Uterus (tissue), 4 donors: ENCODE data around the gene SENP3. TPM values are rescaled to one million over a fixed set of nuclear protein-coding genes. Genes with fewer than 3 reads are reported as not detected.

Experiments
- DNase-seq, 2 donors: peaks; one replicate each; pipeline ENCODE4 v3.0.0-alpha.2; 2019 to 2020
- H3K27ac ChIP-seq, 2 donors: fragments of 200-600 bp; sonication (generic); 1 replicate in 1 of 2; 2 replicates in 1 of 2; pipeline ENCODE4 v1.5.1; 2016 to 2018
- H3K27me3 ChIP-seq, 2 donors: fragments of 200-600 bp; sonication (generic); one replicate each; pipeline ENCODE4 v1.5.1; 2018 to 2019; ENCODE audit warnings: control low read depth in 1 of 2
- H3K36me3 ChIP-seq, 2 donors: fragments of 200-600 bp; sonication (generic); one replicate each; pipeline ENCODE4 v1.5.1; 2019; ENCODE audit warnings: control low read depth in 1 of 2
- H3K4me1 ChIP-seq, 2 donors: fragments of 200-600 bp; sonication (generic); one replicate each; pipeline ENCODE4 v1.5.1; 2018 to 2019; ENCODE audit warnings: control low read depth in 1 of 2
- H3K4me3 ChIP-seq, 2 donors: fragments of 200-600 bp; sonication (generic); 1 replicate in 1 of 2; 2 replicates in 1 of 2; pipeline ENCODE4 v1.5.1; 2018 to 2019; ENCODE audit warnings: mild to moderate bottlenecking in 1 of 2
- H3K9me3 ChIP-seq, 2 donors: fragments of 200-600 bp; sonication (generic); one replicate each; pipeline ENCODE4 v1.5.1; 2019; ENCODE audit warnings: control low read depth in 1 of 2
- POLR2A ChIP-seq, 2 donors: fragments of 450-650 bp; IDR thresholded peaks; one replicate each; pipeline ENCODE4 v1.6.1; 2016; ENCODE audit warnings: antibody characterized with exemption in 2 of 2, mild to moderate bottlenecking in 1 of 2, moderate library complexity in 1 of 2
- intact Hi-C: fragments of 100-400 bp; cut with DNase I; formaldehyde crosslinking; loops from one replicate; pipeline ENCODE4 v1.15.1; 2023; ENCODE audit warnings: low total_unique reads
- small RNA-seq: library from RNA; depleted of rRNA; stranded (forward); fragments of <200 nt; gene quantifications from one replicate; pipeline ENCODE3, GENCODE V24; 2016
- total RNA-seq, 4 donors: library from RNA; depleted of rRNA in 3 of 4; stranded (reverse); fragments of >200 nt in 3 of 4; gene quantifications; one replicate each; pipeline versions ENCODE4 v1.1.0 to v1.2.4, GENCODE V29; 2014 to 2023
- TF ChIP-seq, protein P1 (sequence below), 4 experiments: fragments of 200-600 bp in 2 of 4; fragments of 450-650 bp in 2 of 4; sonication (generic) in 2 of 4; IDR thresholded peaks; one replicate each; pipeline ENCODE4 v1.5.1; 2016 to 2019; ENCODE audit warnings: antibody characterized with exemption in 4 of 4, mild to moderate bottlenecking in 2 of 4, moderate library complexity in 1 of 4
- donor health status: DM: yes; HTN: yes; CAD: no.

SENP3 gene
- total RNA-seq, 4 donors from 2014 or later, result 45.9 to 106 (median 59.5) TPM

- DNase-seq, result peak; percentile 99 to 100
- H3K4me1 ChIP-seq, result peaks cover 0 to 16% of the 10 kb centered on the region in 2 donors
- TF ChIP-seq, protein P1, sequence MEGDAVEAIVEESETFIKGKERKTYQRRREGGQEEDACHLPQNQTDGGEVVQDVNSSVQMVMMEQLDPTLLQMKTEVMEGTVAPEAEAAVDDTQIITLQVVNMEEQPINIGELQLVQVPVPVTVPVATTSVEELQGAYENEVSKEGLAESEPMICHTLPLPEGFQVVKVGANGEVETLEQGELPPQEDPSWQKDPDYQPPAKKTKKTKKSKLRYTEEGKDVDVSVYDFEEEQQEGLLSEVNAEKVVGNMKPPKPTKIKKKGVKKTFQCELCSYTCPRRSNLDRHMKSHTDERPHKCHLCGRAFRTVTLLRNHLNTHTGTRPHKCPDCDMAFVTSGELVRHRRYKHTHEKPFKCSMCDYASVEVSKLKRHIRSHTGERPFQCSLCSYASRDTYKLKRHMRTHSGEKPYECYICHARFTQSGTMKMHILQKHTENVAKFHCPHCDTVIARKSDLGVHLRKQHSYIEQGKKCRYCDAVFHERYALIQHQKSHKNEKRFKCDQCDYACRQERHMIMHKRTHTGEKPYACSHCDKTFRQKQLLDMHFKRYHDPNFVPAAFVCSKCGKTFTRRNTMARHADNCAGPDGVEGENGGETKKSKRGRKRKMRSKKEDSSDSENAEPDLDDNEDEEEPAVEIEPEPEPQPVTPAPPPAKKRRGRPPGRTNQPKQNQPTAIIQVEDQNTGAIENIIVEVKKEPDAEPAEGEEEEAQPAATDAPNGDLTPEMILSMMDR (IDR thresholded peaks at IDR 0.05), result peak; percentile 52 to 76 (median 72)
- peak; percentile 89 to 95 for TF ChIP-seq POLR2A (IDR thresholded peaks at IDR 0.05)
- H3K9me3 ChIP-seq, result no peaks in the 10 kb centered on the region
- peak within 1 kb of the TSS; percentile 92 to 94 for H3K27ac ChIP-seq
- H3K36me3 ChIP-seq, result no peaks in the 10 kb centered on the region
- intact Hi-C loops, result no loop called here
- no peaks in the 10 kb centered on the region for H3K27me3 ChIP-seq
- peak within 1 kb of the TSS; percentile 59 to 68 for H3K4me3 ChIP-seq
Measured at GRCh38 chr17:7614425-7615264, 52.9 kb downstream of the SENP3 start, which contains the start of gene FXR2. FXR2 (minus strand) TSS chr17:7614897; CDS start chr17:7614532, 365 bp downstream.

- peak overlapping the region; percentile 79 to 87 for H3K27ac ChIP-seq
- H3K27me3 ChIP-seq, result no peaks in the 10 kb centered on the region
- H3K36me3 ChIP-seq, result no peaks in the 10 kb centered on the region
- peaks cover 0 to 13% of the 10 kb centered on the region in 2 donors for H3K4me1 ChIP-seq
- H3K9me3 ChIP-seq, result no peaks in the 10 kb centered on the region
- TF ChIP-seq POLR2A (IDR thresholded peaks at IDR 0.05), result no peak
- TF ChIP-seq, protein P1 (IDR thresholded peaks at IDR 0.05), result no peak
- peak overlapping the region; percentile 29 to 30 for H3K4me3 ChIP-seq
- intact Hi-C loops, result no loop called here
- no peak for DNase-seq
Measured at GRCh38 chr17:7615265-7615747, 53.6 kb downstream of the SENP3 start.

GRCh38 chr17:7618608-7619007 is 56.9 kb downstream of the SENP3 start:
- TF ChIP-seq, protein P1 (IDR thresholded peaks at IDR 0.05), result no peak
- TF ChIP-seq POLR2A (IDR thresholded peaks at IDR 0.05), result no peak
- Histone ChIP-seq H3K27me3 (no peaks in the 10 kb centered on the region), H3K36me3 (no peaks in the 10 kb centered on the region), H3K4me1 (peaks cover 0 to 1% of the 10 kb centered on the region in 2 donors), H3K9me3 (no peaks in the 10 kb centered on the region), H3K4me3 (no peak overlapping the region), H3K27ac (no peak overlapping the region)
- DNase-seq, result no peak
- intact Hi-C loops, result no loop called here

- TF ChIP-seq, protein P1 (IDR thresholded peaks at IDR 0.05), result no peak
- TF ChIP-seq POLR2A (IDR thresholded peaks at IDR 0.05), result no peak
- DNase-seq, result no peak
- intact Hi-C loops, result no loop called here
- Histone ChIP-seq H3K9me3 (no peaks in the 10 kb centered on the region), H3K4me3 (no peak overlapping the region), H3K36me3 (no peaks in the 10 kb centered on the region), H3K4me1 (no peaks in the 10 kb centered on the region), H3K27ac (no peak overlapping the region), H3K27me3 (no peaks in the 10 kb centered on the region)
Measured at GRCh38 chr17:7620835-7621234, 59.1 kb downstream of the SENP3 start.

Small RNA genes within 50 kb of the gene (small RNA-seq; reads per million reads assigned to genes)
- gene CD68, result not detected
- gene RF00019, result not detected
- not detected for gene SNORA48
- not detected for gene SNORD10

Other genes starting within 250 kb of the SENP3 start
- gene GPS2, start 246.6 kb upstream of the SENP3 start, total RNA-seq, result 10 to 100 TPM; 34.0 to 68.3 (median 43.9) TPM
- 10 to 100 TPM; 12.4 to 64.7 (median 34.1) TPM for gene NEURL4, start 232.6 kb upstream of the SENP3 start, total RNA-seq
- 10 to 100 TPM in 1 of 4 donors, 1 to 10 TPM in 2, under 1 TPM in 1; 0.29 to 11.2 (median 1.7) TPM for gene ACAP1, start 225.4 kb upstream of the SENP3 start, total RNA-seq
- 10 to 100 TPM in 1 of 4 donors, 1 to 10 TPM in 3; 2.6 to 14.7 (median 7.2) TPM for gene KCTD11, start 209.8 kb upstream of the SENP3 start, total RNA-seq
- not detected for gene TMEM95, start 206.8 kb upstream of the SENP3 start, total RNA-seq
- 1 to 10 TPM in 3 of 4 donors, under 1 TPM in 1; 0.26 to 9.2 (median 1.8) TPM for gene TNK1, start 180.8 kb upstream of the SENP3 start, total RNA-seq
- gene PLSCR3, start 167.4 kb upstream of the SENP3 start, total RNA-seq, result 10 to 100 TPM in 3 of 4 donors, under 1 TPM in 1; 0.77 to 42.6 (median 17.6) TPM
- gene TMEM256, start 157.8 kb upstream of the SENP3 start, total RNA-seq, result 100 to 1,000 TPM in 3 of 4 donors, 10 to 100 TPM in 1; 26.0 to 131 (median 115) TPM
- gene NLGN2, start 154.1 kb upstream of the SENP3 start, total RNA-seq, result 10 to 100 TPM; 14.2 to 81.9 (median 19.7) TPM
- gene SPEM1, start 141.6 kb upstream of the SENP3 start, total RNA-seq, result not detected
- gene SPEM2, start 136.3 kb upstream of the SENP3 start, total RNA-seq, result not detected
- gene SPEM3, start 133.1 kb upstream of the SENP3 start, total RNA-seq, result not detected
- gene TMEM102, start 126.5 kb upstream of the SENP3 start, total RNA-seq, result 1 to 10 TPM in 2 of 4 donors, under 1 TPM in 1, not detected in 1; 0.29 to 2.8 (median 2.0) TPM
- 10 to 100 TPM in 1 of 4 donors, 1 to 10 TPM in 2, not detected in 1; 2.8 to 17.9 (median 6.2) TPM for gene FGF11, start 122.4 kb upstream of the SENP3 start, total RNA-seq
- gene CHRNB1, start 116.9 kb upstream of the SENP3 start, total RNA-seq, result 10 to 100 TPM in 2 of 4 donors, 1 to 10 TPM in 2; 3.2 to 16.9 (median 10.9) TPM
- 100 to 1,000 TPM in 1 of 4 donors, 10 to 100 TPM in 3; 22.7 to 116 (median 39.2) TPM for gene ZBTB4, start 82.3 kb upstream of the SENP3 start, total RNA-seq
- gene SLC35G6, start 80.5 kb upstream of the SENP3 start, total RNA-seq, result not detected
- 100 to 1,000 TPM in 2 of 4 donors, 10 to 100 TPM in 2; 19.7 to 167 (median 77.6) TPM for gene POLR2A, start 77.6 kb upstream of the SENP3 start, total RNA-seq
- gene TNFSF12, start 12.9 kb upstream of the SENP3 start, total RNA-seq, result 10 to 100 TPM; 15.3 to 63.1 (median 33.7) TPM
- 10 to 100 TPM in 3 of 4 donors, 1 to 10 TPM in 1; 6.8 to 56.9 (median 25.8) TPM for gene TNFSF13, start 3.2 kb upstream of the SENP3 start, total RNA-seq
- 10 to 100 TPM in 1 of 4 donors, 1 to 10 TPM in 3; 4.4 to 15.9 (median 7.5) TPM for gene CD68, start 17.7 kb downstream of the SENP3 start, total RNA-seq
- 10 to 100 TPM in 3 of 4 donors, 1 to 10 TPM in 1; 2.6 to 63.6 (median 35.0) TPM for gene MPDU1, start 21.9 kb downstream of the SENP3 start, total RNA-seq
- gene SOX15, start 28.2 kb downstream of the SENP3 start, total RNA-seq, result 1 to 10 TPM in 3 of 4 donors, not detected in 1; 1.0 to 7.3 (median 1.1) TPM
- gene FXR2, start 53.0 kb downstream of the SENP3 start, total RNA-seq, result 10 to 100 TPM in 2 of 4 donors, 1 to 10 TPM in 2; 6.2 to 37.8 (median 20.1) TPM
- gene SAT2, start 65.9 kb downstream of the SENP3 start, total RNA-seq, result 10 to 100 TPM; 18.5 to 74.8 (median 46.0) TPM
- gene SHBG, start 68.2 kb downstream of the SENP3 start, total RNA-seq, result 1 to 10 TPM in 1 of 4 donors, under 1 TPM in 1, not detected in 2; 0.21 to 1.1 TPM
- 10 to 100 TPM in 1 of 4 donors, 1 to 10 TPM in 3; 3.2 to 20.7 (median 8.0) TPM for gene ATP1B2, start 89.0 kb downstream of the SENP3 start, total RNA-seq
- 10 to 100 TPM in 3 of 4 donors, 1 to 10 TPM in 1; 5.9 to 58.3 (median 30.7) TPM for gene TP53, start 125.6 kb downstream of the SENP3 start, total RNA-seq
- 1 to 10 TPM; 1.0 to 8.8 (median 6.2) TPM for gene WRAP53, start 126.6 kb downstream of the SENP3 start, total RNA-seq
- gene EFNB3, start 143.3 kb downstream of the SENP3 start, total RNA-seq, result 10 to 100 TPM in 2 of 4 donors, under 1 TPM in 2; 0.26 to 13.1 (median 5.6) TPM
- 1 to 10 TPM in 1 of 4 donors, under 1 TPM in 3; under 0.01 to 1.4 (median 0.48) TPM for gene DNAH2, start 155.8 kb downstream of the SENP3 start, total RNA-seq